Lower leg skin (tissue), 3 donors: ENCODE results near the gene FAM229A.

Experiments used
- CTCF ChIP-seq, 3 donors: fragments of 450-650 bp; IDR thresholded peaks; one replicate each; pipeline ENCODE4 v1.5.1; 2016; ENCODE audit warnings: antibody characterized with exemption in 3 of 3, mild to moderate bottlenecking in 3 of 3, moderate library complexity in 2 of 3
- POLR2A ChIP-seq, 2 donors: fragments of 450-650 bp; IDR thresholded peaks; one replicate each; pipeline ENCODE4 v1.6.1; 2016 to 2017; ENCODE audit warnings: antibody characterized with exemption in 2 of 2, mild to moderate bottlenecking in 1 of 2, moderate library complexity in 1 of 2

- TF ChIP-seq CTCF (IDR thresholded peaks at IDR 0.05) (no peak), POLR2A (IDR thresholded peaks at IDR 0.05) (no peak)
Measured at GRCh38 chr1:32394890-32395432, 32.7 kb upstream of the FAM229A start.
